Measurements from ENCODE around the gene TRIM73.
"Not testable (repeated sequence)": the region's sequence is repeated elsewhere in the genome, so short reads cannot be mapped to it uniquely, and the experiment has no call there.

TRIM73 gene

GRCh38 chr7:75420152-75420551 is 24.7 kb downstream of the TRIM73 start:
- H3K27me3 ChIP-seq (ENCODE audit: control insufficient read depth, insufficient read depth, low read length); H3K27ac ChIP-seq (ENCODE audit: low read depth, low read length); H3K36me3 ChIP-seq (ENCODE audit: control insufficient read depth, insufficient read depth, low read length); H3K4me3 ChIP-seq (ENCODE audit: low read length); H3K4me1 ChIP-seq (ENCODE audit: control insufficient read depth, insufficient read depth, low read length); H3K9ac ChIP-seq (ENCODE audit: low read length): not testable (repeated sequence)

GRCh38 chr7:75421798-75422710 is 26.6 kb downstream of the TRIM73 start:
- not testable (repeated sequence) for H3K4me3 ChIP-seq (ENCODE audit: low read length); H3K27ac ChIP-seq (ENCODE audit: low read depth, low read length); H3K27me3 ChIP-seq (ENCODE audit: control insufficient read depth, insufficient read depth, low read length); H3K4me1 ChIP-seq (ENCODE audit: control insufficient read depth, insufficient read depth, low read length); H3K36me3 ChIP-seq (ENCODE audit: control insufficient read depth, insufficient read depth, low read length); H3K9ac ChIP-seq (ENCODE audit: low read length)

- not testable (repeated sequence) for H3K36me3 ChIP-seq (ENCODE audit: control insufficient read depth, insufficient read depth, low read length); H3K4me3 ChIP-seq (ENCODE audit: low read length); H3K27me3 ChIP-seq (ENCODE audit: control insufficient read depth, insufficient read depth, low read length); H3K9ac ChIP-seq (ENCODE audit: low read length); H3K27ac ChIP-seq (ENCODE audit: low read depth, low read length); H3K4me1 ChIP-seq (ENCODE audit: control insufficient read depth, insufficient read depth, low read length)
These were observed 28.1 kb downstream of the TRIM73 start for GRCh38 chr7:75423481-75423880.

- H3K27me3 ChIP-seq (ENCODE audit: control insufficient read depth, insufficient read depth, low read length); H3K9ac ChIP-seq (ENCODE audit: low read length); H3K4me1 ChIP-seq (ENCODE audit: control insufficient read depth, insufficient read depth, low read length); H3K27ac ChIP-seq (ENCODE audit: low read depth, low read length); H3K4me3 ChIP-seq (ENCODE audit: low read length): not testable (repeated sequence)
- peaks cover 21% of the 10 kb centered on the region for H3K36me3 ChIP-seq (ENCODE audit: control insufficient read depth, insufficient read depth, low read length)
These were observed 43.6 kb downstream of the TRIM73 start for GRCh38 chr7:75439000-75439399.

- H3K4me1 ChIP-seq (ENCODE audit: control insufficient read depth, insufficient read depth, low read length); H3K27ac ChIP-seq (ENCODE audit: low read depth, low read length); H3K27me3 ChIP-seq (ENCODE audit: control insufficient read depth, insufficient read depth, low read length); H3K9ac ChIP-seq (ENCODE audit: low read length): not testable (repeated sequence)
- Histone ChIP-seq H3K36me3 (ENCODE audit: control insufficient read depth, insufficient read depth, low read length) (peaks cover 12% of the 10 kb centered on the region), H3K4me3 (ENCODE audit: low read length) (peak overlapping the region; percentile 43)
These were observed 46.7 kb downstream of the TRIM73 start for GRCh38 chr7:75442101-75442464.

GRCh38 chr7:75442465-75443111 is 47.2 kb downstream of the TRIM73 start:
- H3K4me3 ChIP-seq (ENCODE audit: low read length): peak overlapping the region; percentile 65
- peak overlapping the region; percentile 45 for H3K27ac ChIP-seq (ENCODE audit: low read depth, low read length)
- peak overlapping the region; percentile 56 for H3K9ac ChIP-seq (ENCODE audit: low read length)
- not testable (repeated sequence) for H3K27me3 ChIP-seq (ENCODE audit: control insufficient read depth, insufficient read depth, low read length); H3K36me3 ChIP-seq (ENCODE audit: control insufficient read depth, insufficient read depth, low read length); H3K4me1 ChIP-seq (ENCODE audit: control insufficient read depth, insufficient read depth, low read length)

GRCh38 chr7:75449946-75450345 is 54.5 kb downstream of the TRIM73 start:
- not testable (repeated sequence) for H3K9ac ChIP-seq (ENCODE audit: low read length); H3K4me1 ChIP-seq (ENCODE audit: control insufficient read depth, insufficient read depth, low read length); H3K27ac ChIP-seq (ENCODE audit: low read depth, low read length); H3K4me3 ChIP-seq (ENCODE audit: low read length); H3K27me3 ChIP-seq (ENCODE audit: control insufficient read depth, insufficient read depth, low read length); H3K36me3 ChIP-seq (ENCODE audit: control insufficient read depth, insufficient read depth, low read length)

- not testable (repeated sequence) for H3K36me3 ChIP-seq (ENCODE audit: control insufficient read depth, insufficient read depth, low read length); H3K27me3 ChIP-seq (ENCODE audit: control insufficient read depth, insufficient read depth, low read length); H3K4me3 ChIP-seq (ENCODE audit: low read length); H3K9ac ChIP-seq (ENCODE audit: low read length); H3K4me1 ChIP-seq (ENCODE audit: control insufficient read depth, insufficient read depth, low read length); H3K27ac ChIP-seq (ENCODE audit: low read depth, low read length)
These were observed 57.1 kb downstream of the TRIM73 start for GRCh38 chr7:75452494-75452955.
